H1 (cell line): Measurements from ENCODE around the gene KMT2A. TPM values are rescaled to one million over a fixed set of nuclear protein-coding genes. Genes with fewer than 3 reads are reported as not detected.

ENCODE experiments used
- CTCF ChIA-PET: fragments of 300-600 bp; sonication (Branson Sonifier 250); formaldehyde crosslinking; loops from one replicate; lab custom pipeline; 2021; ENCODE audit not compliant: partially characterized antibody; lab: Charles Lee
- POLR2A ChIA-PET: fragments of 300-600 bp; sonication (Branson Sonifier 250); formaldehyde crosslinking; loops from one replicate; lab custom pipeline; 2021; ENCODE audit warnings: inconsistent platforms; ENCODE audit not compliant: partially characterized antibody; lab: Charles Lee
- DNase-seq, 2 experiments: peaks; one replicate each; pipeline versions ENCODE4 v3.0.0 to v3.0.0-alpha.2; 2010 to 2022; ENCODE audit warnings: low spot score in 2 of 2, low read depth in 1 of 2, mixed read lengths in 1 of 2
- FAIRE-seq: peaks from 2 replicates; lab custom pipeline; 2011; peaks lifted over from hg19 to GRCh38; lab: Jason Lieb, UNC
- H2AFZ ChIP-seq: 2 replicates; pipeline ENCODE4 v1.8.1; 2012; ENCODE audit warnings: low read length, inconsistent platforms
- H2AK5ac ChIP-seq: 2 replicates; pipeline ENCODE4 v1.6.1; 2013; ENCODE audit warnings: low read depth, low read length
- H2BK120ac ChIP-seq: replicated peaks from 2 replicates; pipeline ENCODE3; 2013; ENCODE audit warnings: low read depth, low read length, inconsistent platforms
- H2BK12ac ChIP-seq: 2 replicates; pipeline ENCODE4 v1.6.1; 2013; ENCODE audit warnings: low read depth, low read length
- H2BK15ac ChIP-seq: 2 replicates; pipeline ENCODE4 v1.6.1; 2013; ENCODE audit warnings: low read length
- H2BK20ac ChIP-seq: 2 replicates; pipeline ENCODE4 v1.6.1; 2013; ENCODE audit warnings: low read length
- H2BK5ac ChIP-seq: 2 replicates; pipeline ENCODE4 v1.6.1; 2013; ENCODE audit warnings: low read depth, low read length
- H3K14ac ChIP-seq: 2 replicates; pipeline ENCODE4 v1.6.1; 2013; ENCODE audit warnings: inconsistent platforms; ENCODE audit not compliant: insufficient read length
- H3K18ac ChIP-seq: 2 replicates; pipeline ENCODE4 v1.6.1; 2013; ENCODE audit warnings: low read length; ENCODE audit errors: extremely low read depth
- H3K23ac ChIP-seq: 2 replicates; pipeline ENCODE4 v1.6.1; 2013; ENCODE audit warnings: inconsistent platforms; ENCODE audit not compliant: insufficient read length
- H3K23me2 ChIP-seq: 2 replicates; pipeline ENCODE4 v1.6.1; 2013; ENCODE audit warnings: low read depth, low read length
- H3K27ac ChIP-seq: 2 replicates; pipeline ENCODE4 v1.6.1; 2011; ENCODE audit warnings: low read depth, low read length, inconsistent platforms
- H3K27me3 ChIP-seq, 4 experiments: replicated peaks in 1 of 4; 1 replicate in 1 of 4; 2 replicates in 3 of 4; pipeline versions ENCODE4 v1.6.1 to v1.8.1; 2011 to 2013; ENCODE audit warnings: low read length in 3 of 4, mild to moderate bottlenecking in 3 of 4, inconsistent platforms in 2 of 4, mixed read lengths in 2 of 4, moderate library complexity in 1 of 4; ENCODE audit not compliant: control insufficient read depth in 3 of 4, insufficient read depth in 3 of 4; ENCODE audit errors: extremely low read depth in 1 of 4
- H3K36me3 ChIP-seq, 4 experiments: 2 replicates each; pipeline versions ENCODE4 v1.6.1 to v1.8.1; 2011 to 2013; ENCODE audit warnings: mild to moderate bottlenecking in 4 of 4, low read length in 3 of 4, moderate library complexity in 2 of 4, control low read depth in 1 of 4, inconsistent platforms in 1 of 4; ENCODE audit not compliant: insufficient read depth in 4 of 4, control insufficient read depth in 2 of 4
- H3K4ac ChIP-seq: replicated peaks from 2 replicates; pipeline ENCODE3; 2013; ENCODE audit warnings: low read length, low read depth, mixed read lengths, inconsistent platforms; ENCODE audit not compliant: insufficient read length
- H3K4me1 ChIP-seq, 4 experiments: replicated peaks in 1 of 4; 1 replicate in 1 of 4; 2 replicates in 3 of 4; pipeline versions ENCODE4 v1.6.1 to v1.8.1; 2011 to 2013; ENCODE audit warnings: low read length in 3 of 4, inconsistent platforms in 2 of 4, mixed read lengths in 1 of 4; ENCODE audit not compliant: insufficient read depth in 4 of 4, control insufficient read depth in 3 of 4
- H3K4me2 ChIP-seq, 2 experiments: 2 replicates each; pipeline versions ENCODE4 v1.6.1 to v1.8.1; 2011 to 2013; ENCODE audit warnings: low read depth in 2 of 2, low read length in 2 of 2, control low read depth in 1 of 2, inconsistent platforms in 1 of 2, mild to moderate bottlenecking in 1 of 2; ENCODE audit not compliant: insufficient read depth in 1 of 2
- H3K4me3 ChIP-seq, 4 experiments: fragments of 200-600, 300-600 bp in 1 of 4; sonication (generic), shearing (Covaris generic), sonication (Bioruptor Twin) in 1 of 4; 2 replicates each; pipeline versions ENCODE4 v1.5.1 to v1.8.1; 2011 to 2016; ENCODE audit warnings: low read length in 4 of 4, low read depth in 3 of 4, control low read depth in 2 of 4, inconsistent platforms in 2 of 4, mild to moderate bottlenecking in 2 of 4, mixed read lengths in 1 of 4, moderate library complexity in 1 of 4; ENCODE audit not compliant: insufficient read depth in 2 of 4; ENCODE audit errors: extremely low read depth in 1 of 4
- H3K56ac ChIP-seq: replicated peaks from 2 replicates; pipeline ENCODE3; 2013; ENCODE audit warnings: low read depth, mild to moderate bottlenecking, mixed read lengths, low read length, inconsistent platforms; ENCODE audit not compliant: insufficient read length
- H3K79me1 ChIP-seq: 2 replicates; pipeline ENCODE4 v1.6.1; 2013; ENCODE audit warnings: low read depth, low read length, control low read depth
- H3K79me2 ChIP-seq, 2 experiments: 2 replicates each; pipeline versions ENCODE4 v1.6.1 to v1.8.1; 2012 to 2013; ENCODE audit warnings: low read length in 2 of 2, mild to moderate bottlenecking in 2 of 2, inconsistent platforms in 1 of 2; ENCODE audit not compliant: insufficient read depth in 2 of 2, control insufficient read depth in 1 of 2
- H3K9ac ChIP-seq, 4 experiments: replicated peaks in 1 of 4; 1 replicate in 1 of 4; 2 replicates in 3 of 4; pipeline versions ENCODE4 v1.6.1 to v1.8.1; 2011 to 2013; ENCODE audit warnings: low read depth in 3 of 4, low read length in 3 of 4, control low read depth in 2 of 4, mild to moderate bottlenecking in 2 of 4, moderate library complexity in 2 of 4, inconsistent platforms in 1 of 4; ENCODE audit errors: extremely low read depth in 1 of 4
- H3K9me3 ChIP-seq, 2 experiments: 2 replicates each; pipeline versions ENCODE4 v1.6.1 to v1.8.1; 2012 to 2013; ENCODE audit warnings: mild to moderate bottlenecking in 2 of 2, moderate library complexity in 2 of 2, control low read depth in 1 of 2, inconsistent platforms in 1 of 2, low read depth in 1 of 2, low read length in 1 of 2, mixed read lengths in 1 of 2; ENCODE audit not compliant: insufficient read depth in 2 of 2
- H4K20me1 ChIP-seq, 2 experiments: replicated peaks in 1 of 2; 2 replicates each; pipeline versions ENCODE3 to v1.8.1; 2011 to 2013; ENCODE audit warnings: inconsistent platforms in 2 of 2, low read length in 2 of 2, mild to moderate bottlenecking in 1 of 2; ENCODE audit not compliant: insufficient read depth in 2 of 2, control insufficient read depth in 1 of 2
- H4K5ac ChIP-seq: 2 replicates; pipeline ENCODE4 v1.6.1; 2013; ENCODE audit warnings: low read length, low read depth, mixed read lengths, inconsistent platforms; ENCODE audit not compliant: insufficient read length
- H4K8ac ChIP-seq: 2 replicates; pipeline ENCODE4 v1.8.0; 2013; ENCODE audit warnings: mild to moderate bottlenecking, moderate library complexity, low read length, inconsistent platforms; ENCODE audit not compliant: insufficient read depth; ENCODE audit errors: extremely low read depth
- H4K91ac ChIP-seq: replicated peaks from 2 replicates; pipeline ENCODE3; 2013; ENCODE audit warnings: low read length, mixed read lengths, inconsistent platforms; ENCODE audit not compliant: insufficient read length
- BCL11A ChIP-seq, 2 experiments: IDR thresholded peaks; one replicate each; pipeline ENCODE4 v1.6.1; 2011; ENCODE audit warnings: low read depth in 2 of 2, low read length in 2 of 2, mild to moderate bottlenecking in 2 of 2
- WGBS, 2 experiments: shearing (Covaris generic) in 1 of 2; methylation state at CpG; one replicate each; pipeline versions ENCODE4 v1.1.6 to v1.1.7; 2013 to 2015; ENCODE audit warnings: low lambda C conversion rate in 2 of 2, mixed read lengths in 2 of 2, inconsistent platforms in 1 of 2, low coverage in 1 of 2, missing lambda C conversion rate in 1 of 2; ENCODE audit not compliant: insufficient replicate concordance in 2 of 2, insufficient coverage in 1 of 2, insufficient read length in 1 of 2; ENCODE audit errors: extremely low coverage in 1 of 2, missing lambda C conversion rate in 1 of 2; 5-methylcytosine and 5-hydroxymethylcytosine counted together
- polyA plus RNA-seq, 7 experiments: library from polyadenylated mRNA; depleted of rRNA in 3 of 7; stranded (reverse) in 5 of 7; unstranded in 2 of 7; fragments of >200 nt in 5 of 7; fragments of 200-250 nt in 2 of 7; gene quantifications; 1 replicate in 5 of 7; 2 replicates in 1 of 7; 4 replicates in 1 of 7; pipeline versions ENCODE4 v1.2.1 to v1.2.3, GENCODE V29; 2011 to 2013; ENCODE audit warnings: missing spikeins in 2 of 7, mixed read lengths in 2 of 7
- total RNA-seq: library from RNA; stranded (reverse); fragmentation: NEBNext Ultra II Directional; extraction: Animal tissue kit (Norgen Biotek cat#: 25700); gene quantifications from 2 replicates; pipeline ENCODE4 v1.2.1, GENCODE V29; 2021

Gene KMT2A
- total and polyA plus RNA-seq, 2 of the 8 experiments (the other 6 are each of a cell fraction or from before 2014, with no cell fraction given), result 35.9 to 62.1 TPM

DNA sequence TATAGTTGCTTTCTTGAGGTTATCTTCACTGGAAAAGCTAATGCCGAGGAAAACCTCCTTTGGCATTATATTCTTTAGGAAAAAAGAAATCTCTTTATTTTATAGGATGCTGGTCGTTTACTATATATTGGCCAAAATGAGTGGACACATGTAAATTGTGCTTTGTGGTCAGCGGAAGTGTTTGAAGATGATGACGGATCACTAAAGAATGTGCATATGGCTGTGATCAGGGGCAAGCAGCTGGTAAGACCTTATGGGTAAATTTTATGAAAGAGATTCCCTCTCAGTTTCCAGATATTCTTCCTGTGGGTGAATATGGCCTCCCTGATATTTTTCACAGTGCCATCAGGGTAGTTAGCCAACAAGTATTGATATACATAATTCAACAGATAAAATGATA is 61.5 kb downstream of the KMT2A start:
- Histone ChIP-seq H3K27ac (no peak overlapping the region), H4K8ac (no peak overlapping the region), H2BK120ac (no peak overlapping the region), H3K9ac (no peak overlapping the region), H4K20me1 (peaks cover 0 to 2% of the 10 kb centered on the region in 2 experiments), H3K23me2 (no peaks in the 10 kb centered on the region), H2BK20ac (no peak overlapping the region), H2BK12ac (no peak overlapping the region), H2AK5ac (no peak overlapping the region), H3K18ac (no peak overlapping the region), H3K4ac (no peak overlapping the region), H3K79me1 (no peaks in the 10 kb centered on the region), H4K91ac (no peak overlapping the region), H3K4me3 (no peak overlapping the region), H3K27me3 (no peaks in the 10 kb centered on the region), H3K56ac (no peak overlapping the region), H3K36me3 (peaks cover 37 to 94% (median 85%) of the 10 kb centered on the region in 4 experiments; a peak in 7 of 8 replicates), H3K23ac (no peak overlapping the region), H2AFZ (no peak overlapping the region), H2BK5ac (no peak overlapping the region), H4K5ac (no peak overlapping the region), H3K9me3 (no peaks in the 10 kb centered on the region), H3K79me2 (no peaks in the 10 kb centered on the region), H3K4me1 (no peaks in the 10 kb centered on the region), H3K14ac (no peak overlapping the region), H2BK15ac (no peak overlapping the region), H3K4me2 (no peak overlapping the region)
- ChIA-PET CTCF (interaction anchor here (0.5 to 1.2 kb wide), 3 partner anchors 8 to 115 kb away, joined by 3 to 4 read pairs (median 3); no protein-coding TSS in a partner anchor), POLR2A (interaction anchor here (1.1 kb wide), 1 partner anchor 47 kb away, joined by 3 read pairs; no protein-coding TSS in a partner anchor)
- no peak for DNase-seq
- 94% methylated on average over 4 of the region's 4 CpGs; no CpG with 5 or more reads in 1 of the 2 experiments for WGBS, 2 experiments
- FAIRE-seq, result no peak
- TF ChIP-seq BCL11A (IDR thresholded peaks at IDR 0.05; ENCODE audit: low read depth in 2 of 2, low read length in 2 of 2), result no peak
